GM23248 (cell line): ENCODE measurements around the gene CDC20.

ENCODE experiments used
- EZH2 ChIP-seq: fragments of 200-600 bp; sonication (generic); IDR thresholded peaks from 2 replicates; pipeline ENCODE4 v1.6.1; 2018; ENCODE audit warnings: antibody characterized with exemption, mild to moderate bottlenecking; ENCODE audit not compliant: insufficient read depth, poor library complexity, severe bottlenecking
- EZH2phosphoT487 ChIP-seq: fragments of 200-600 bp; sonication (generic); IDR thresholded peaks from 2 replicates; pipeline ENCODE4 v1.6.1; 2018; ENCODE audit warnings: antibody characterized with exemption, moderate library complexity, mild to moderate bottlenecking, low read depth; ENCODE audit not compliant: insufficient read depth

- TF ChIP-seq EZH2 (no peak), EZH2phosphoT487 (no peak)
These were observed 45.0 kb upstream of the CDC20 start for GRCh38 chr1:43313771-43314170.
